ENCODE measurements around the gene TTL. TPM values are rescaled to one million over a fixed set of nuclear protein-coding genes. Genes with fewer than 3 reads are reported as not detected.
"Not testable (repeated sequence)": the region's sequence is repeated elsewhere in the genome, so short reads cannot be mapped to it uniquely, and the experiment has no call there.

The TTL gene
- total and polyA plus RNA-seq, 2 donors: 18.3 to 37.2 TPM

GRCh38 chr2:112542984-112543661 is 61.2 kb downstream of the TTL start:
- peaks cover 2% of the 10 kb centered on the region for H3K4me1 ChIP-seq (ENCODE audit: insufficient read depth)

GRCh38 chr2:112547333-112547732 is 65.4 kb downstream of the TTL start:
- peaks cover 12% of the 10 kb centered on the region for H3K36me3 ChIP-seq (ENCODE audit: insufficient read depth)
- no peak overlapping the region for H3K4me3 ChIP-seq (ENCODE audit: low read depth, low read length)
- WGBS: 91% methylated on average over 4 of the region's 4 CpGs
- no peak for DNase-seq (ENCODE audit: extremely low spot score)
- no peak overlapping the region for H3K27ac ChIP-seq (ENCODE audit: low read depth)
- H3K4me1 ChIP-seq (ENCODE audit: insufficient read depth): peaks cover 2% of the 10 kb centered on the region

More at GRCh38 chr2:112542984-112543661, 61.2 kb downstream of the TTL start:
- DNase-seq (ENCODE audit: extremely low spot score): no peak
- H3K27ac ChIP-seq (ENCODE audit: low read depth): no peak overlapping the region
- no peaks in the 10 kb centered on the region for H3K36me3 ChIP-seq (ENCODE audit: insufficient read depth)
- H3K4me3 ChIP-seq (ENCODE audit: low read depth, low read length): peak overlapping the region; percentile 80
- WGBS: 7% methylated on average over 18 of the region's 18 CpGs

GRCh38 chr2:112548980-112549379 is 67.0 kb downstream of the TTL start:
- no peak overlapping the region for H3K4me3 ChIP-seq (ENCODE audit: low read depth, low read length)
- no peaks in the 10 kb centered on the region for H3K4me1 ChIP-seq (ENCODE audit: insufficient read depth)
- H3K36me3 ChIP-seq (ENCODE audit: insufficient read depth): peaks cover 16% of the 10 kb centered on the region
- 98% methylated on average over 2 of the region's 2 CpGs for WGBS
- no peak overlapping the region for H3K27ac ChIP-seq (ENCODE audit: low read depth)
- DNase-seq (ENCODE audit: extremely low spot score): no peak

- WGBS: 81% methylated on average over 3 of the region's 3 CpGs
Observed at GRCh38 chr2:112566104-112566503, 84.1 kb downstream of the TTL start.

GRCh38 chr2:112566508-112566907 is 84.6 kb downstream of the TTL start:
- not testable (repeated sequence) for H3K36me3 ChIP-seq (ENCODE audit: insufficient read depth); DNase-seq (ENCODE audit: extremely low spot score); H3K4me3 ChIP-seq (ENCODE audit: low read depth, low read length); H3K27ac ChIP-seq (ENCODE audit: low read depth); H3K4me1 ChIP-seq (ENCODE audit: insufficient read depth)
- WGBS: 98% methylated on average over 5 of the region's 5 CpGs

More at GRCh38 chr2:112566104-112566503, 84.1 kb downstream of the TTL start:
- H3K4me3 ChIP-seq (ENCODE audit: low read depth, low read length): no peak overlapping the region
- H3K36me3 ChIP-seq (ENCODE audit: insufficient read depth): peaks cover 6% of the 10 kb centered on the region
- DNase-seq (ENCODE audit: extremely low spot score): no peak
- H3K27ac ChIP-seq (ENCODE audit: low read depth): no peak overlapping the region
- H3K4me1 ChIP-seq (ENCODE audit: insufficient read depth): no peaks in the 10 kb centered on the region

GRCh38 chr2:112572005-112572404 is 90.0 kb downstream of the TTL start:
- Histone ChIP-seq H3K4me1 (ENCODE audit: insufficient read depth) (no peaks in the 10 kb centered on the region), H3K27ac (ENCODE audit: low read depth) (no peak overlapping the region), H3K36me3 (ENCODE audit: insufficient read depth) (peaks cover 12% of the 10 kb centered on the region), H3K4me3 (ENCODE audit: low read depth, low read length) (no peak overlapping the region)
- 85% methylated on average over 7 of the region's 7 CpGs for WGBS
- DNase-seq (ENCODE audit: extremely low spot score): no peak

GRCh38 chr2:112577756-112578155 is 95.8 kb downstream of the TTL start:
- DNase-seq (ENCODE audit: extremely low spot score): no peak
- 59% methylated on average over 5 of the region's 5 CpGs for WGBS
- peaks cover 6% of the 10 kb centered on the region for H3K36me3 ChIP-seq (ENCODE audit: insufficient read depth)

GRCh38 chr2:112579241-112579640 is 97.3 kb downstream of the TTL start:
- Histone ChIP-seq H3K4me1 (ENCODE audit: insufficient read depth) (no peaks in the 10 kb centered on the region), H3K27ac (ENCODE audit: low read depth) (no peak overlapping the region), H3K36me3 (ENCODE audit: insufficient read depth) (peaks cover 3% of the 10 kb centered on the region), H3K4me3 (ENCODE audit: low read depth, low read length) (no peak overlapping the region)
- DNase-seq (ENCODE audit: extremely low spot score): no peak

More at GRCh38 chr2:112577756-112578155, 95.8 kb downstream of the TTL start:
- Histone ChIP-seq H3K4me1 (ENCODE audit: insufficient read depth) (no peaks in the 10 kb centered on the region), H3K4me3 (ENCODE audit: low read depth, low read length) (no peak overlapping the region), H3K27ac (ENCODE audit: low read depth) (no peak overlapping the region)

- Histone ChIP-seq H3K36me3 (ENCODE audit: insufficient read depth) (peaks cover 1% of the 10 kb centered on the region), H3K4me3 (ENCODE audit: low read depth, low read length) (no peak overlapping the region), H3K4me1 (ENCODE audit: insufficient read depth) (no peaks in the 10 kb centered on the region), H3K27ac (ENCODE audit: low read depth) (no peak overlapping the region)
- WGBS: 91% methylated on average over 7 of the region's 7 CpGs
- no peak for DNase-seq (ENCODE audit: extremely low spot score)
Observed at GRCh38 chr2:112580084-112580483, 98.1 kb downstream of the TTL start.

GRCh38 chr2:112582314-112582746 is 100.4 kb downstream of the TTL start:
- Histone ChIP-seq H3K4me3 (ENCODE audit: low read depth, low read length) (no peak overlapping the region), H3K4me1 (ENCODE audit: insufficient read depth) (peaks cover 2% of the 10 kb centered on the region), H3K36me3 (ENCODE audit: insufficient read depth) (no peaks in the 10 kb centered on the region), H3K27ac (ENCODE audit: low read depth) (no peak overlapping the region)
- DNase-seq (ENCODE audit: extremely low spot score): peak; percentile 54
- 43% methylated on average over 10 of the region's 10 CpGs for WGBS

GRCh38 chr2:112583497-112584133 is 101.7 kb downstream of the TTL start:
- peak; percentile 18 for DNase-seq (ENCODE audit: extremely low spot score)
- Histone ChIP-seq H3K27ac (ENCODE audit: low read depth) (peak overlapping the region; percentile 86), H3K36me3 (ENCODE audit: insufficient read depth) (no peaks in the 10 kb centered on the region), H3K4me1 (ENCODE audit: insufficient read depth) (peaks cover 2% of the 10 kb centered on the region), H3K4me3 (ENCODE audit: low read depth, low read length) (peak overlapping the region; percentile 52)
- WGBS: 35% methylated on average over 19 of the region's 19 CpGs

GRCh38 chr2:112584134-112584890 is 102.4 kb downstream of the TTL start, which contains the start of gene CHCHD5:
Gene CHCHD5 (plus strand): TSS chr2:112584609. CDS start chr2:112584648, 39 bp downstream.
- Histone ChIP-seq H3K4me1 (ENCODE audit: insufficient read depth) (peaks cover 2% of the 10 kb centered on the region), H3K27ac (ENCODE audit: low read depth) (peak within 1 kb of the TSS; percentile 93), H3K4me3 (ENCODE audit: low read depth, low read length) (peak within 1 kb of the TSS; percentile 52), H3K36me3 (ENCODE audit: insufficient read depth) (no peaks in the 10 kb centered on the region)
- DNase-seq (ENCODE audit: extremely low spot score): peak; percentile 92
- under 1% methylated on average over 54 of the region's 54 CpGs for WGBS

- WGBS: 62% methylated on average over 3 of the region's 3 CpGs
- H3K27ac ChIP-seq (ENCODE audit: low read depth): peak overlapping the region; percentile 93
- no peak for DNase-seq (ENCODE audit: extremely low spot score)
Observed at GRCh38 chr2:112584891-112585250, 102.9 kb downstream of the TTL start.

More at GRCh38 chr2:112584891-112585250, 102.9 kb downstream of the TTL start:
- Histone ChIP-seq H3K4me3 (ENCODE audit: low read depth, low read length) (peak overlapping the region; percentile 52), H3K36me3 (ENCODE audit: insufficient read depth) (no peaks in the 10 kb centered on the region), H3K4me1 (ENCODE audit: insufficient read depth) (peaks cover 2% of the 10 kb centered on the region)

Data from urinary bladder (tissue), 4 donors.